DMS 273 (cell line): ENCODE results near the gene KLHL7.
"Not testable (repeated sequence)": the region's sequence is repeated elsewhere in the genome, so short reads cannot be mapped to it uniquely, and the experiment has no call there.

Experiments
- DNase-seq: peaks from one replicate; lab custom pipeline; 2025; ENCODE audit not compliant: unreplicated experiment; lab: John Stamatoyannopoulos, UW

The KLHL7 gene

DNA sequence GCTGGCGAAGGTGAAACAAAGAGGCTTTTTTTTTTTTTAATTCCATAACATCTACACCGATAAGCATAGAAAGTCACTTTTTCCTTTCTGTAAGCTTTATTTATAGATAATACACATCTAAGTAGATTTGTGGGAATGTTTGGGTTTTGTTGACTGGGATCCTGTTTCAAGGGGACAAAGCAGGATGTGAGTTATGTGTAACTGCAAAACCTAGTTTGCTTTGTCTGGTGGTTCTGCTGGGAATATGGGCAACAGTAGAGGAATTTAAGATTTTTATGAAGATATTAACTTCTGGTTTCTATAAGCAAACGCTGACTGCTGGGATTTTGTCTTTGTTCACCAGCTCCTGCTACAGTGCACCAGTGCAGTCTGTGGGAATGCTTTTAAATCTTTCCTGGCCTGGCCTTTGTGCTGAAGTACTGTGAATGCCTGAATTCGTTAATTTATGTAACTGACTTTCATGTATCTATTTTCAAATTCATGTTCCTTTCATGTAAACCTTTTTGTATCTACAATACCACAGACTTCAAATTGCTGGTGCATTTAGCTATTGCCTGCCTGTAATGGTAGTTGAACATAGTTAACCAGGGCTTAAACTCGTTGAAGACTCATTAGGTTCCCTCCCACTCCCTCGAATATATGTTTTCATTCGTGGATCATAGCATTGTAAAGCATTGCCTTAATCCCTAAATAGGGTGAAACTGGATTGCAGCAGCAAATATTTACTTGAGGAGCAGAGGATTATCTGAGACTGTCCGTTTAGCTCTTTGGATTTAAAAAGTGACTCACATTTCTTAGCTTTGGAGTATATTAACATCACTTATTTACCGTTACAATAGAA, 1.5 kb downstream of the KLHL7 start:
- DNase-seq, result peak; percentile 34

DNA sequence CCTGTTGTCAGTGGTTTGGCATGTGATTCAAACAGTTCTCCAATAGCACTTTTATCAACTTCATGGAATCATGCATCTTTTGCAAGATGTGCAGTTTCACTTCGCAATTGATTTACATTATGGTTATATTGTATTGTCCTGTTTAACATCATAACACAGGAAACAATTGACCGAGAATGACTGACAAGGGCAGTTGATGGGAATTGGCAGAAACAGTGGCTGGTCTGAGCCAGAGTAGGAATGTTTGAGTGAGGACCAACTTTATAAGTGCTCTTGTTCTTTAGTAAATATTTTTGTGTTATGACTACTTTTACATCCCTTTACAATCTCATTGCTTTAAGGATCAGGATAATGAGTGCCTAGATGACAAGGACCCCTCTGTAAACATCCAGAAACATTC, 2.2 kb downstream of the KLHL7 start:
- no peak for DNase-seq

DNA sequence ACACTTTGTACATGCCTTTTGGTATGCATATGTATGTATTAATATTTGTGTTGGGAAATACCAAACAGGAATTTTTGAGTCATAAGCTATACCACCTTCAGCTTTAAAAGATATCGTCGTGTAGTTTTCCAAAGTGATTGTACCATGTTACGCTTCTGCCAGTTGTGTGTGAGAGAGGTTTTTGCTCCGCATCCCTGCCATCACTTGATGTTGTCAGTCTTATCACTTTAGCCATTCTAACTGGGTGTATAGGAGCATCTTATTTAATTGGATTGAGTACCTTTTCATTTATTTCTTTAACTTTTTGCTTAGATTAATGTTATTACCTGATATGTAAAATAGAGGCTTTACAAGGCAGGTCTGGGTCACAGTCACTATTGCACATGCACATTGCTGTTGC, 3.4 kb downstream of the KLHL7 start:
- DNase-seq, result no peak

DNA sequence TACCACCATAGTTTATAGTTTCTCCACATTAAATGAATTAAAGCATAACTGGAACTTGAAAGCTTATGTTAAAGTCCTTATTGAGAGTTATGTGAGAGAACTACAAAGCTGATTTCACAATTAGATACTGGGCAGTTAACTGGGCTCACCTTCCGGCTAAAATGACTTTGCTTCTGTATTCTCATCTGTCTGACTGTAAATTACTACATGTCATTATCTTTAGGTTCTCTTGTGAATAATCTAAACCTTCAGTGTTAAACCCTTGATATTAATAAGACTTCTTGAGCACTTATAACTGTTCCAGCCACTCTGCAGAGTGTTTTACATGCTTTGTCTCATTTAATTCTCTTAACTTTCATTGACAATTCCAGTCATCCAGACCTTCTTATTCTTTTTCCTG, 3.9 kb downstream of the KLHL7 start:
- no peak for DNase-seq

DNA sequence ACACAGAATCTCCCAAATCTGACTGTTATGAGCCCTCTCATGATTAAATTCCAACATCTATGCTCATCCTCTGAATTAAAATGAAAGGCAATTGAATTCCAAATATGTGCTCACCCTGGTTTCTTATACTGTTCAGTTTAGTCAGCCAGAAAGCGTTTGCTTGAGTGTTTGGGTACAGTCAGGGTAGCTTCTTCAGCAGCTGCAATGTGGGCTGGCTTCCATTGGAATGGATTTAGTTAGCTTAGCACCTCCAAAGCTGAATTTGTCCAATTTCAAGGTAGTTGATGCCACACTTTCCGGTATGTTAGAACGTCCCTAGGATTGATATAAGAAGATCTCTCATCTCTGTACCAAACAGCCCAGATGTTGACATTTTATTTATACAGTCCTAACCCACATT, 9.3 kb downstream of the KLHL7 start:
- no peak for DNase-seq

DNA sequence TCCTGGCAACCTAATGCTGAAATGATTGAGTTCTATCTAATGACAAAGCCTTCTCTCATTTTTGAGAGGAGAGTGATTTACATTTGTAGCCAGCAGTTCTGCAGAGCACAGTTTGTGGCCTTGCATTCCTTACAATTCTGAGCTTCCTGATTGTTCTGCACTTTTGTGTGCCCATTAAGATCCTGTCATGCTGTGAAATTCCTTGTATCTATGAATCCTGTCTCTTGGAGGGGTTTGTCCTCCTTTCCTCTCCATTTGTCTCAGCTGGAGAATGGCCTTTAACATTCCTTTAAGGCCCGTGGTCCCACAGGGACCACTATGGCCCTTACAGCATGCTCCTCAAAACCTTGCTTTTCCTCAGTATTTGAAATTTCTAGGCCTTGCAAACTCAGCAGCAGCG, 10.4 kb downstream of the KLHL7 start:
- no peak for DNase-seq

DNA sequence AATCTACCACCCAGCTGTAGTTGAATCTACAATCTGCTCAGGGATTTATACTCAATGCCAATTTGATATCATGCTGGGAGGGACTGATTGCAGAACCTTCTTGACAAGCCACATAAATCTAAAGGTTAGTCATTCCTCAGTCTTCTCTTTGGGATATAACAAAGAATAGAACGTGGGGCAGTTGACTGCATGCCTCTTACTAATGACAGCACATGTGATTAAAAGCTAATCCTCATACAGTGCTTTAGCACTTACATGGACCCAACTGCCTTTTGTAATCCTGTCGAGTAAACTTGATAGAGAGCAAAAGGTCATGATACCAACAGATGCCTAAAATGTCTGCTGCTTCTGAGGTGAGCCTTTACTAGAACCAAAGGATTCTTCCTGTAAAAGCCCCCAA, 12.3 kb downstream of the KLHL7 start:
- peak; percentile 67 for DNase-seq

DNA sequence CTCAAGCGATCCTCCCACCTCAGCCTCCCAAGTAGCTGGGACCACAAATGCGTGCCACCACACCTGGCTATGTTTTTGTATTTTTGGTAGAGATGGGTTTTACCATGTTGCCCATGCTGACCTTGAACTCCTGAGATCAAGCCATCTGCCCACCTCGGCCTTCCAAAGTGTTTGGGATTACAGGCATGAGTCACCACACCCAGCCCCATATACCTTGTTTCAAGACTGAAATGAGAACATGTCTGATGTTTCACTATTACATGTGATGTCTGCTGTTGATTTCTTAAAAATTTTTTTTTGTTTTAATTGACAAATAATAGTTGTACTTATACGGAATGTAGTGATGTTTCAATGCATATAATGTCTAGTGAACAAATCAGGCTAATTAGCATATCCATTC, 14.5 kb downstream of the KLHL7 start:
- peak; percentile 22 for DNase-seq

DNA sequence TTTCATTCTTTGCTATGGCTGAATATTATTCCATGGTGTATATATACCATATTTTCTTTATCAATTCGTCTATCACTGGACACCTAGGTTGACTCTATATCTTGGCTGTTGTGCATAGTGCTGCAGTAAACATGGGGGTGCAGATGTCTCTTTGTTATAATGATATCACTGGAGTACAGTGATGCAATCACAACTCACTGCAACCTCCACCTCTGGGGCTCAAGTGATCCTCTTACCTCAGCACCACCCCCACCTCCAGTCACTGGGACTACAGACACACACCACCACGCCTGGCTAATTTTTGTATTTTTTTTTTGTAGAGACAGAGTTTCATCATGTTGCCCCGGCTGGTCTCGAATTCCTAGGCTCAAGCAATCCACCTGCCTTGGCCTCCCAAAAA, 15.6 kb downstream of the KLHL7 start:
- DNase-seq, result no peak

DNA sequence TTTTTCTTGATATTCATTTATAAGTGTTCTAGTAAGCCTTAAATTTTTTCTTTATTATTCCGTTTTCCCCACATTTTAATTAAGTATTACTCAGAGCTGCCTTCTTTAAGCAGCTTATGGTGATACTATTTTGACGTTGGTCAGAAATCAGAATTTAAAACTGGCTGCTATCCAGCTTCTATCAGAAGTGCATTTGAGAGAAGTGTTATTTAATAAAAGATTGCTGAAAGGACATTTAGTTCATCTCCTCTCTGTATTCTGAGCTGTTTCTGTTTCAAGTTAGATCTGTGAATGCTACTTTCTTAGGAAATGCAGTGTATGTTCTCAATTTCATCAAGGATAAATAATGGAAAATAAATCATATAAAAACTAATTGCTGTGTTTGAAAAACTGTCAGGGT, 17.4 kb downstream of the KLHL7 start:
- no peak for DNase-seq

DNA sequence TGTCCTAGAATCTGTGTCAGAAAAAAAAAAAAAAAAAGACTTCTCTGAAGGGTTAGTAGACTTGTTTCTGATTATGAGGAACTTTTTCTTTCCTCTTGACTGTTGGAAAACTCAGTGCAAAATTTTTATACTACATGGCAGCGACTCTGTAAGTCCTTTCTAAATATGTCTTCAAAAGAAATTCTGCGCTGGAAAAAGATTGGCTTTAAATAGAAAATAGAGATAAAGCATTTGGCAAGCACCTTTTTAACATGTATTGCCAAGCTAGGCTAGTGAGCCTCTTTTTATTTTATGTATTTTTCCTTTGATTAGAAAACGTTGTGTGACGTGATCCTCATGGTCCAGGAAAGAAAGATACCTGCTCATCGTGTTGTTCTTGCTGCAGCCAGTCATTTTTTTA, 17.9 kb downstream of the KLHL7 start:
- no peak for DNase-seq

DNA sequence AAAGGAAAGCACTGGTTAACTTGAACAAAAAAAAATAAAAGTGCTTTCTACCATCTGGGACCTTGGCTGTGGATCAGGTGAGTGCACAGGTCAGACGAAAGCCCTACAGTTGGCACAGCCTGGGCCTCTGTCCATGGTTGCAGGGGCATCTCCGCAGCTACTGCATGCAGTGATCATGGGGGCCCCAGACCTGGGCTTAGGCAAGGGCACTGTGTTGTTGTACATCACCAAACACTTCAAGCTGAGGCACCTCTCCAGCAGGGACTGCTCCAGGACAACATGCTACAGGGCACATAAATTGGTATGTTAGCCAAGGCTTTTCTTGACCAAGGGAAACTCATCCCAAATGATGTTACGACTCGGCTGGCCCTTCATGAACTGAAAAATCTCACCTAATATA, 23.5 kb downstream of the KLHL7 start:
- DNase-seq, result no peak

DNA sequence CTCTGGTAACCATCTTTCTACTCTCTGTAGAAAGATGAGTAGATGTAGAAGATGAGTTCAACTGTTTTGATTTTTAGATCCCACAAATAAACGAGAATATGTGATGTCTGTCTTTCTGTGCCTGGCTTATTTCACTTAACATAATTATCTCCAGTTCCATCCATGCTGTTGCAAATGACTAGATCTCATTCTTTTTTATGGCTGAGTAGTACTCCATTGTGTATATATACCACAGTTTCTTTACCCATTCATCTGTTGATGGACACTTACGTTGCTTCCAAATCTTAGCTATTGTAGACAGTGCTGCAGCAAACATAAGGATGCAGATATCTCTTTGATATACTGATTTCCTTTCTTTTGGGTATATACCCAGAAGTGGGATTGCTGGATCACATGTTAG, 26.2 kb downstream of the KLHL7 start:
- DNase-seq, result not testable (repeated sequence)

DNA sequence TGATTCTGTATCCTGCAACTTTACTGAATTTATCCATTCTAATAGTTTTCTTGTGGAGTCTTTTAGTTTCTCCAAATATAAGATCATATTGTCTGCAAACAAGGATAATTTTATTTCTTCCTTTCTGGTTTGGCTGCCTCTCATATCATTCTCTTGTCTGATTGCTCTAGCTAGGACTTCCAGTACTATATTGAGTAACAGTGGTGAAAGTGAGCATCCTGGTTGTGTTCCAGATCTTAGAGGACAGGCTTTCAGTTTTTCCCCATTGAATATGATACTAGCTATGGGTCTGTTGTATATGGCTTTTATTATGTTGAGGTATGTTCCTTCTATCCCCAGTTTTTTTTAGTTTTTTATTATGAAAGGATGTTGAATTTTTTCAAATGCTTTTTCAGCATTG, 28.2 kb downstream of the KLHL7 start:
- DNase-seq, result no peak

DNA sequence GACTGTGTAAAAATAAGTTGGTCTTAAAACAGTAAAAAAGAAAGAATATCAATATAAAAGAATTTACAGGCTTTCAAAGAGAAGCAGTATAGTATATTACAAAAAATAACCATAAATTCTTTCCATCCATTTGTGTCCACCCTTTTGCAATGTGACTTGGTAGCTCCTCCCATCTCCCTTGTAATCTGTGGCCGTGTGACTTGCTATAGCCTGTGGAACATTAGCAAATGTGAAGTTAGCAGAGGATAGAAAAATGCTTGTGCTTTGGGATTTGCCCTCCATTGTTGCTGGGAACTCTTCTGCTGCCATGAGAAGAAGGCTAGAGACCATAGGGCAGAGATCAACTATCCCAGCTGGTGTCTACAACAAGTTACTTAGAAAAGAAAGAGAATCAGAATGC, 30.2 kb downstream of the KLHL7 start:
- DNase-seq, result no peak

DNA sequence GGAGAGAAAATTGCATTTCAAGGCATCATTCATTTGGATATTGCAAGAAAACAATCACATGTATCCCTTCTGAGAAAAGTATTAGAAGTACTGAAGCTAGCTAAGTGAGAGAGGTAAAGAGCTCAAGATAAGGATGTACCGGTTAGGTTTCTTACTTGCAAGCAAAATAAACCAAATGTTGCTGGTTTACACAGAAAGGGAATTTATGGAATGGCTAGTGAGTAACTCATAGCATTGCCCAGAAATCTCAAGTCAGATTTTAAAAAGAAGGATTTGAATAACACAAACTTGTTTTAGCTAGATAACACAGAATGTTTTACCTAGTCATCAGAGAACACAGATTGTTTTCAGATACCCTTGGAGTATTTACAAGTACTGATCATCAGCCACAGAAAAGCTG, 30.6 kb downstream of the KLHL7 start:
- DNase-seq, result no peak

DNA sequence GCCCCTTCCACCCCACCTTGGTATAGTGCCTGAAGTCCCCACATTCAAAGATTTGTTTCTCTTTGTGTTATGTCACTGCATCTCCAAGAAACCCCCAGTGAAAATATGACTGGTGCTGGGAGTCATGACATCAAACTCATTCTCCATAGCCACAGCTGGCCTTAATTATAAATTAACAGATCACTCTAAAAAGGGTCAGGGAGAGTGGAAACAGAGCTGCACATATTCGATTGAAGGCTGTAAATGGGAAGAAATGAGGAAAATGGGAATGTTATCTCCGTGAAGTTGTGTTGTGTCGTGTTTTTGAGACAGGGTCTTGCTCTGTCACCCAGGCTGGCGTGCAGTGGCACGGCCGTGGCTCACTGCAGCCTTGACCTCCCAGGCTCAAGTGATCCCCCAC, 52.1 kb downstream of the KLHL7 start:
- no peak for DNase-seq

DNA sequence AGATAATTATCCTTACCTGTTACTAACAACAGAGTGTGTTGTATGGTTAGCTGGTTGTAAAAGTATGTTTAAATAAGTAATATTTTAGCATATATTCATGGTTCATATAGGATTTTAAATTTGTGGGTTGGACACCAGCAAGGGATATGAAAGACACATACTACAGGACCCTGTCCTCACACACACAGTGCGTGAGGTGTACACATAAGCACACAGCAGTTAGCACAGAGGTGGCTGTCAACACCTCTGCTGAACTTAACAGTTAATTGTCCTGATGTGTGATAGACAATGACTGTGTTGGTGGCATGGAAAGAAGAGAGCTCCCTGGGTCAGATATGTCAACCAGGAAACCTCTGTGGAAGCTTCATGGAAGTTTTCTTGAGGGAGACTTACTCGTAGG, 53.0 kb downstream of the KLHL7 start:
- no peak for DNase-seq

DNA sequence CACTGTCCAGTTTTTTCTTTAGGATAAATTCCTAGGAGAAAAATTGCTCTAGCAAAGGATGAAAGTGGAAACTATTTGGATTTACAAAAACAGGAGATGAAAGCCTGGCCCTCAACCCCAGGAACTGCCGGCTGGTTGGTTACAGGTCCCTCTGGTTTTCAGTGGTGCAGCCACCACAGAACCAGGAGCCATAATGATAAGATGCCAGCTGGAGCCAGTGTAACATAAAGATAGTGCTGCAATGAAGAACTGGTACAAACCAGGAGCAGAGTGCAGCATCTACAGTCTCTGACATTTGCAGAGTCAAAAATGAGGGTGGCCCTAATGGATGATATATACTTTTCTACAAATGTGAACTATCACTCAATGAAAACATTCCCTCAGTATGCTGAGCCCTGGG, 55.9 kb downstream of the KLHL7 start:
- DNase-seq, result no peak

DNA sequence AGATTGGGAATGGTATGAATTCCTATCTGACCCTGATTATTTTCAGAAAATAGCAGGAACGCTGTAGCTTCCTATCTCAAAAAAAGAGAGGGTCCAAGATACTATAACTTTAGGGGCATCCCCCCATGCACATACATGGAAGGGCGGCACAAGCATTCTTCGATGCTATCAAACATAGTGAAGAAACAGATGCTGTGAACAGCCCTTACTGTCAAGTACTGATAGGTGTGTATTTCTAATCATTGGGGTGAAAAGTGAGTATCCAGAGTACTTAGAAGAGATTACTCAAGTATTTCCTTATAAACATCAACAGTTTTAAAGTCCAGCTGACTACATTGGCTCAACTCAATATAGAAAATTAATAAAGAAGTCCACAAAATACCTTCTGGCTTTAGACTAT, 59.3 kb downstream of the KLHL7 start:
- DNase-seq, result no peak

DNA sequence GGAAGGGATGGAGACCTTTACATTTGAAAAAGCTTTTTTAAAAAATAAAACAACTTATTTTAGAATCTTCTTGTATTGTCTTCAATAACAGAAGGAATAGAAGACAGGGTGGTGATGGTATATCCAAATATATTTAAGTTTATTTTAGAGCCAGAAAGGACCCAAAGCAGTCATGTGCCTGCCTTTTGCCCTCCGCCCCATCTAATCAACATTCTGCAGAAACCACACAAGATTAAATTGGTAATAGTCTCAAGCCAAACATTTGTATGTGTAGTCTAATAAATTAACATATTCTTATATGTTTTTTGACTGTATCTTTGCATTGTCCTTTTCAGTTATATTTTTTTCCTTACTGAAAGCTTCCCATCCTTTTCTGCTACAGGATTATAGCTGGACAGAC, 59.7 kb downstream of the KLHL7 start:
- DNase-seq, result no peak

DNA sequence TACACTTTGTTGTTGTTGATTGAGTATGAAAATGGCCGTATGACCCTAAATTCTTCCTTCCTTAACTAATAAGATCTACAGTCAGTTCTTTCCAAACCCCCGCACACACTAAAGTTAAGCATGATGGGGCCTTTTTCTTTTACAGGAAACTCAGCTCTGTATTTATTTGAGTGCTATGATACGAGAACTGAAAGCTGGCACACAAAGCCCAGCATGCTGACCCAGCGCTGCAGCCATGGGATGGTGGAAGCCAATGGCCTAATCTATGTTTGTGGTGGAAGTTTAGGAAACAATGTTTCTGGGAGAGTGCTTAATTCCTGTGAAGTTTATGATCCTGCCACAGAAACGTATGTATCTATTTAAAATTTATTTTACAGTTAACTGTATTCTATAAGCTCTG, 62.1 kb downstream of the KLHL7 start:
- no peak for DNase-seq

DNA sequence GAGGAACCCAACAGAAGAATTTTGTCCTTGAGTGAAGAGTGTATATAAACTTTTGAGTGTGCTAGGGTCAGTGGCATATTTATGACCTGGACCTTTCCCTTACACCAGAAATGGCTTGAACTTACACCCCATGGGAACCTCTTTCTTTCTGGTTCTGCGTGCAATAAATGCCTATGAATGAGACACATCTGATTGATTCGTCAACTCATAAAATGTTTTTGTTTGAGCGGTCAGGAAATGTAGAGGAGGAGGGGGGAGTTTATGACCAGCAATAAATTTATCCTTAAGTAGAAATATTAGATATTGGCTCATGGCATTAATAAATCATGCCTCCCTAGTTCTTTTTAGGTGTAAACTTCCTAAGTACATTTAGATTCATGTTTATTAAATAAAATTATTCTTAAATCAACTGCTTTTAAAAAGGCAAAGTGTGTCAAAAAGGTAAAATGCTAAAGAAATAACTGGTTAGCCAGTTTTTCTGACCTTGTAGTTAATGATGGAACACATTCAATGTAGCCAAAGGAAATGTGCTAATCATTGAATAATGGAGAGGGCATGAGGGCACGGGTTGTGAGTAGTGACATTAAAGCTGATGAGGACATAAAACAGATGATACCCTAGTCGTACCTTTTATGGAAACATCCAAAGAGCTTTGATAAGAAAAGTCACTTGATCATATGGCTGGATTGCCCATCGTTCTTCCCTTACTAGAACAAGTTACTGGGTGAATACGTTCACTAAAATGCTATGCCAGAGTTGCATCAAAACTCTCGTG, 62.7 kb downstream of the KLHL7 start:
- no peak for DNase-seq
